GM10266 (cell line): ENCODE results near the gene TUBB.
"Not testable (repeated sequence)": the region's sequence is repeated elsewhere in the genome, so short reads cannot be mapped to it uniquely, and the experiment has no call there.

ENCODE experiments used
- DNase-seq: peaks from one replicate; pipeline ENCODE4 v3.0.0; 2012; ENCODE audit errors: extremely low spot score
- TF ChIP-seq, protein P1 (sequence below): IDR thresholded peaks from 2 replicates; pipeline ENCODE4 v1.5.1; 2012; ENCODE audit warnings: mild to moderate bottlenecking, low read depth; ENCODE audit not compliant: control insufficient read depth, insufficient read depth; ENCODE audit errors: missing control alignments

The TUBB gene

DNA sequence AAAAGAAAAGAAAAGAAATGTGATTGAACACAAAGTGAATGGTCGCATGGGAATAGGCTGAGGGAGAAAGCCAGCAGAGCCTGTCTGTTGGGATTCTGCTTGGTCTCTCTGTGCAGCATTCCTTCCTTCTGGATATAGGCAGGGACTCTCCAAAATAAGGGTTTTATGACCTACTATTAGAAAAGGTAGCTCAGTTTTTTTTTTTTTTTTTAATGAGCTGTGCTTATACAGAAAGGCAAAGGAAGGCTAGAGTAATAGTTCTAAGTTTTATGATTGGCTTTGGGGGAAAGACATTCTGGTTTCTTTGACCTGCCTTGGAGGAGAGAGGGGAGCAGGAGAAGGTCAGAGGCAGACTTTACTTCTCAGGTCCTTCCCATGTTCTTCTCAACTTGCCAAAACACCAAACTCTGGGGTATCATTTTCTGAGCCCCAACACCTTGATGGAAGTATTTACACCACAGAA, 43.0 kb downstream of the TUBB start:
- no peak for DNase-seq
- TF ChIP-seq, protein P1, sequence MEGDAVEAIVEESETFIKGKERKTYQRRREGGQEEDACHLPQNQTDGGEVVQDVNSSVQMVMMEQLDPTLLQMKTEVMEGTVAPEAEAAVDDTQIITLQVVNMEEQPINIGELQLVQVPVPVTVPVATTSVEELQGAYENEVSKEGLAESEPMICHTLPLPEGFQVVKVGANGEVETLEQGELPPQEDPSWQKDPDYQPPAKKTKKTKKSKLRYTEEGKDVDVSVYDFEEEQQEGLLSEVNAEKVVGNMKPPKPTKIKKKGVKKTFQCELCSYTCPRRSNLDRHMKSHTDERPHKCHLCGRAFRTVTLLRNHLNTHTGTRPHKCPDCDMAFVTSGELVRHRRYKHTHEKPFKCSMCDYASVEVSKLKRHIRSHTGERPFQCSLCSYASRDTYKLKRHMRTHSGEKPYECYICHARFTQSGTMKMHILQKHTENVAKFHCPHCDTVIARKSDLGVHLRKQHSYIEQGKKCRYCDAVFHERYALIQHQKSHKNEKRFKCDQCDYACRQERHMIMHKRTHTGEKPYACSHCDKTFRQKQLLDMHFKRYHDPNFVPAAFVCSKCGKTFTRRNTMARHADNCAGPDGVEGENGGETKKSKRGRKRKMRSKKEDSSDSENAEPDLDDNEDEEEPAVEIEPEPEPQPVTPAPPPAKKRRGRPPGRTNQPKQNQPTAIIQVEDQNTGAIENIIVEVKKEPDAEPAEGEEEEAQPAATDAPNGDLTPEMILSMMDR: no peak

DNA sequence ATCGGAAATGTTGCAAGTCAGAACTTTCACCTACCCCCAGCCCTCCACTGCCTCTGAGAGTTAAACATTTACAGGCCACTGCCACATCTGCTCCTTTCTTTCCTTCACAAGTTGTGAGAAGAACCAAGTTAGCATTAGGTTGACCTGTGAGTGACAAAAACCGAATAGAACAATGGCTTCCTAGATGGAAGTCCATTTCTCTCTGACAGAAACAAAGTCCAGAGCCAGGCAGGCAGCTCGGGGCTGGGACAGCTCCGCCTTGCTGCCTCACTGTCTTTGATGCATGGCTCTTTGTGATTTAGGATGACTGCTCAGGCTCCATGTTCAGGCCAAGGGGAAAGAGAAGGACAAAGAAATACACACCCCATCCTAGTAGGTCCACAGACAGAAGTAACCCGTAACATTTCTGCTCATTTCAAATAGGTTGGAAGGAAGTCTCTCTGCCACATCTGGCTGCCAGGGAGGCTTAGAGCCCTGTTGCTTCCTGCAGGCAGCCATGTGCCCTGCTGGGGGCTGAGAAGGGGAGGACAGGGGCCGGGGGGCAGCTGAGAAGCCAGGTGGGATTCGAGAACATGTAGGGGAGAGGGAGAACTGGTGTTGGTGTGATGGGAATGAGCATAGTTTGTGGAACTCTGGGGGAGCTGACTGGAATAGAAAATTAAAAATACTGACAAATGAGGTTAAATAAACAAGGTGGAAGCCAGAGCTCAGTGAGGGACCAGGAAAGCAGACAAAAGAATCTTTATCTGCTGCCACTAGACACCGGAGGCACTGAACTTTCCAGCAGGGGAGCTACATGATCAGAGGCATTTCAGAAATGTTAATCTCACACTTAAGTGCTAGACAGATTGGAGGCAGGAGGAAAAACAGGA, 43.7 kb downstream of the TUBB start:
- TF ChIP-seq, protein P1: no peak
- no peak for DNase-seq

DNA sequence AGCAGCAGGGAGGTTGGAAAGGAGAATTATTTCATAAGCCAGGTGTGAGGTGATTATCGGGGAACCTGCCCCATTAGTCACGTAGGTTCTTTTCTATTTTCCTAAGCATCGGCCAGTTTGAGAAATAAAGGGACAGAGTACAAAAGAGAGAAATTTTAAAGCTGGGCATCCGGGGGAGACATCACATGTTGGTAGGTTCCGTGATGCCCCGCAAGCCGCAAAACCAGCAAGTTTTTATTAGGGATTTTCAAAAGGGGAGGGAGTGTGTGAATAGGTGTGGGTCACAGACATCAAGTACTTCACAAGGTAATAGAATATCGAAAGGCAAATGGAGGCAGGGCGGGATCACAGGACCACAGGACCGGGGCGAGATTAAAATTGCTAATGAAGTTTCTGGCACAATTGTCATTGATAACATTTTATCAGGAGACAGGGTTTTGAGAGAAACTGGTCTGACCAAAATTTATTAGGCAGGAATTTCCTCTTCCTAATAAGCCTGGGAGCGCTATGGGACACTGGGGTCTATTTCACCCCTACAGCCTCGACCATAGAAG, 44.4 kb downstream of the TUBB start:
- DNase-seq: not testable (repeated sequence)

DNA sequence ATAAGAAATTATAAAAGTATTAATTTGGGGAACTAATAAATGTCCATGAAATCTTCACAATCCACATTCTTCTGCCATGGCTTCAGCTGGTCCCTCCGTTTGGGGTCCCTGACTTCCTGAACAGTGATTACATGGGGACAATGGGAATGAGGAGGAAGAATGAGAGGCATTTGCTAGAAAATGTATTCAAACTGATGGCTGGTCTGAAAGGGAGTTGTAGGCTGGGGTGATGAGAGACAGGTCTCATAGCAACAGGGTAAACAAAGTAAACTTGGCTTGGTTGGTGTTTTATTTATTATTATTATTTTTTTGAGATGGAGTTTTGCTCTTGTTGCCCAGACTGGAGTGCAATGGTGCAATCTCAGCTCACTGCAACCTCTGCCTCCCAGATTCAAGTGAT, 45.3 kb downstream of the TUBB start:
- DNase-seq: not testable (repeated sequence)

DNA sequence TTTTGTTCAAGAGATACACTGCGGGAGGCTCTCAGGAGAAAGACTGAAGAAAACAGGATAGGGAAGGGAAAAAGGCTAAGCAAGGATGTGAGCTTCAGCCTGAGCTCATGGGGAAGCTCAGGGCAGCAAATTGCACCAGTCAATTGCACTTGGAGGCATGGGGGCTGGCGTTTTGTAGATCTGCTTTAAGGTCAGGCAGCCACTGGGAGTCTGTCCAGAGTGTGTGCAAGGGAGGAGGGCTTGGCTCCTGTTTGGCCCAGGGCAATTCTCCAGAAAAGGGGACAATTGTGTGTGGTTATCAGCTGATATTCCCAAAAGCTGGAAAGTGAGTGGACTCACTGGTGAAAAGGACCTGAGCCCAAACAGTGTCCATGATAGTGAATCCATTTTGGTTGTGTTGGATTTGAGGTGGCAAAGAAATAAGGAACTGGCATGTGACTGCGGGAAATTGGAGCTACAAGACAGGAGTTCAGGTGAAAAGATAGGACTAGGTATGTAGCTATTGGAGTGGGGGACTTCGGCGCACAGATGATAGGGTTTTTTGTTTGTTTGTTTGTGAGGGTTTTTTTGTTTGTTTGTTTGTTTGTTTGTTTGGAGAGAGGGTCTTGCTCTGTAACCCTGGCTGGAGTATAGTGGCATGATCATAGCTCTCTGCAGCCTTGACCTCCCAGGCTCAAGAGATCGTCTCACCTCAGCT, 46.5 kb downstream of the TUBB start:
- TF ChIP-seq, protein P1: no peak
- no peak for DNase-seq

DNA sequence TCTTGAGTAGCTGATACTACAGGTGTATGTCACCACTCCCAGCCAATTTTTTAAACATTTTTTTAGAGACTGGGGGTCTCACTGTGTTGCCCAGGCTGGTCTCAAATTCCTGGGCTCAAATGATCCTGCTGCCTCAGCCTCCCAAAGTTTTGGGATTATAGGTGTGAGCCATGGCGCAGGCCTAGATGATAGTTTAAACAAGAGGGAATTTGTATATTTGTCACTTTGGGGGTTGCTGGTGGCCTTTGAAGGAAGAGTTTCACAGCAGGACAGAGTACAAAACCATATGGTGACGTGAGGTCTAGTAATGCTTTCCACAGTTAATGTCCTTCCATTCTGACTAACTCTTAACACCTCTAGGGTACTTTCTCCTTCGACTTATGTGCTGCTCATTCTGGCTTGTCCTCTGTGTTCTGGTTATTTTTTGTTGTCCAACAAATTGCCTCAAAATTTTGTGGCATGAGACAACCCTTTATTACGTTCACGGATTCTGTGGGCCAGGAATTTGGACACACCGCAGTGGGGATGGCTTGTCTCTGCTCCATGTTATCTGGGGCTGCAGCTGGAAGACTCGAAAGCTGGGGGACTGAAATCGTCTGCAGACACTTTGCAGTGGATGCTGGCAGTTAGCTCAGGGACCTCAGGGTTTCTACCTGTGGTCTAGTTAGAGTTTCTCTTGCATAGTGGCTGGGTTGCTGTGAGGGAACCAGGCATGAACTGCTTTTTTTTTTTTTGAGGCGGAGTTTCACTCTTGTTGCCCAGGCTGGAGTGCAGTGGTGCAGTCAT, 47.2 kb downstream of the TUBB start:
- TF ChIP-seq, protein P1: no peak
- peak; percentile 63 for DNase-seq

DNA sequence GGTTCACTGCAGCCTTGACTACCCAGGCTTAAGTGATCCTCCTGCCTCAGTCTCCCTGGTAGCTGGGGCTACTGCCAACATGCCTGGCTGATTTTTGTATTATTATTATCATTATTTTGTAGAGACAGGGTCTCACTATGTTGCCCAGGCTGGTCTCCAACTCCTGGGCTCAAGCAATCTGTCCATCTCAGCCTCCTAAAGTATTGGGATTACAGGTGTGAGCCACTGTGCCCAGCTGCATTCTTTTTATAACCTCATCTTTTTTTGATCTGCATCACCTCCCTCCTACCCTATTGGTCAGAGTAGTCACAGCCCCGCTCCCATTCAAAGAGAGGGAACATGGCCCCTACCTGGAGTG, 47.8 kb downstream of the TUBB start:
- TF ChIP-seq, protein P1: no peak

More for the DNA sequence above, 47.8 kb downstream of the TUBB start:
- no peak for DNase-seq
